ENCODE data around the gene RCSD1.

DNA sequence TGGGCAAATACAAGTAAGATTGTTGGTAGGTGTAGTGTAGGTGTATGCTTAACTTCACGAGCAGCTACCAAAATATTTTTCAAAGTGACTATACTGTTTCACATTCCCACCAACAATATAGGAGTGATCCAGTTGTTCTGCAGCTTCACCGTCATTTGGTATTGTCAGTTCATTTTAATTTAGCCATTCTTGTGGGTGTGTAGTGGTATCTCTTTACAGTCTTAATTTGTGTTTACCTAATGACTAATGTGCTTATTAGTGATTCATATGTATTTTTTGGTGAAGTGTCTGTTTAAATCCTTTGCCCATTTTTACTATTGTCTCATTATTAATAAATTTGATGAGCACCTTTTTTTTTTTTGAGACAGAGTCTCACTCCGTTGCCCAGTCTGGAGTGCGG, 35.4 kb downstream of the RCSD1 start:
- TF ChIP-seq TAF1 (IDR thresholded peaks at IDR 0.05; ENCODE audit: borderline replicate concordance, low read depth, low read length) (no peak), POLR2AphosphoS5 (IDR thresholded peaks at IDR 0.05; ENCODE audit: low read depth, low read length) (no peak)

Data from GM12892 (cell line).